ENCODE measurements around the gene MACROD2. TPM values are rescaled to one million over a fixed set of nuclear protein-coding genes. Genes with fewer than 3 reads are reported as not detected.

The MACROD2 gene
- total RNA-seq, 1 donor from 2014 or later, result 17.1 TPM

- DNase-seq (ENCODE audit: low spot score), result no peak
Measured at GRCh38 chr20:14800707-14801425, 805.5 kb downstream of the MACROD2 start.

- no peak for DNase-seq (ENCODE audit: low spot score)
Measured at GRCh38 chr20:14801591-14802325, 806.4 kb downstream of the MACROD2 start.

- no peak for DNase-seq (ENCODE audit: low spot score)
Measured at GRCh38 chr20:14807224-14807623, 811.9 kb downstream of the MACROD2 start.

- DNase-seq (ENCODE audit: low spot score), result no peak
Measured at GRCh38 chr20:14815340-14815739, 820.0 kb downstream of the MACROD2 start.

GRCh38 chr20:14816471-14816870 is 821.2 kb downstream of the MACROD2 start:
- DNase-seq (ENCODE audit: low spot score), result no peak

- no peak for DNase-seq (ENCODE audit: low spot score)
Measured at GRCh38 chr20:14817101-14817500, 821.8 kb downstream of the MACROD2 start.

GRCh38 chr20:14820771-14821170 is 825.5 kb downstream of the MACROD2 start:
- DNase-seq (ENCODE audit: low spot score), result no peak

- DNase-seq (ENCODE audit: low spot score), result no peak
Measured at GRCh38 chr20:14821251-14821650, 825.9 kb downstream of the MACROD2 start.

GRCh38 chr20:14824996-14825395 is 829.7 kb downstream of the MACROD2 start:
- no peak for DNase-seq (ENCODE audit: low spot score)

- no peak for DNase-seq (ENCODE audit: low spot score)
Measured at GRCh38 chr20:14826543-14827313, 831.4 kb downstream of the MACROD2 start.

GRCh38 chr20:14828459-14828858 is 833.1 kb downstream of the MACROD2 start:
- no peak for DNase-seq (ENCODE audit: low spot score)

- DNase-seq (ENCODE audit: low spot score), result no peak
Measured at GRCh38 chr20:14829906-14830305, 834.6 kb downstream of the MACROD2 start.

- DNase-seq (ENCODE audit: low spot score), result no peak
Measured at GRCh38 chr20:14830466-14830865, 835.1 kb downstream of the MACROD2 start.

GRCh38 chr20:14830899-14831298 is 835.6 kb downstream of the MACROD2 start:
- no peak for DNase-seq (ENCODE audit: low spot score)

- no peak for DNase-seq (ENCODE audit: low spot score)
Measured at GRCh38 chr20:14832630-14833029, 837.3 kb downstream of the MACROD2 start.

GRCh38 chr20:14838663-14839628 is 843.6 kb downstream of the MACROD2 start:
- no peak for DNase-seq (ENCODE audit: low spot score)

GRCh38 chr20:14845199-14846160 is 850.2 kb downstream of the MACROD2 start:
- DNase-seq (ENCODE audit: low spot score), result no peak

- no peak for DNase-seq (ENCODE audit: low spot score)
Measured at GRCh38 chr20:14848806-14849205, 853.5 kb downstream of the MACROD2 start.

GRCh38 chr20:14853079-14853478 is 857.8 kb downstream of the MACROD2 start:
- DNase-seq (ENCODE audit: low spot score), result no peak

- DNase-seq (ENCODE audit: low spot score), result no peak
Measured at GRCh38 chr20:14855171-14855570, 859.9 kb downstream of the MACROD2 start.
